ENCODE measurements around the gene RAPGEF5.

DNA sequence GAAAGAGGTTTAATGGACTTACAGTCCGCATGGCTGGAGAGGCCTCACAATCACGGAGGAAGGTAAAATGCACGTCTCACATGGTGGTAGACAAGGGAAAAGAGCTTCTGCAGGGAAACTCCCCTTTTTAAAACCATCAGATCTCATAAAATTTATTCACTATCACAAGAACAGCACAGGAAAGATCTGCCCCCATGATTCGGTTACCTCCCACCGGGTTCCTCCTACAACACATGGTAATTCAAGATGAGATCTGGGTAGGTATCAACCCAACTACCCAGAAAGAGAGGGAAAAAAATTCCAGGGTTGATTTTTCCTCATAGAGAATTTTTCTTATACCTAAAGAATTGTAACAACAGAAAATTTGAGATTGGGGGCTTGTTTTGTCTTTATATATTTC lies 13.9 kb downstream of the RAPGEF5 start:
- TF ChIP-seq, protein P1, sequence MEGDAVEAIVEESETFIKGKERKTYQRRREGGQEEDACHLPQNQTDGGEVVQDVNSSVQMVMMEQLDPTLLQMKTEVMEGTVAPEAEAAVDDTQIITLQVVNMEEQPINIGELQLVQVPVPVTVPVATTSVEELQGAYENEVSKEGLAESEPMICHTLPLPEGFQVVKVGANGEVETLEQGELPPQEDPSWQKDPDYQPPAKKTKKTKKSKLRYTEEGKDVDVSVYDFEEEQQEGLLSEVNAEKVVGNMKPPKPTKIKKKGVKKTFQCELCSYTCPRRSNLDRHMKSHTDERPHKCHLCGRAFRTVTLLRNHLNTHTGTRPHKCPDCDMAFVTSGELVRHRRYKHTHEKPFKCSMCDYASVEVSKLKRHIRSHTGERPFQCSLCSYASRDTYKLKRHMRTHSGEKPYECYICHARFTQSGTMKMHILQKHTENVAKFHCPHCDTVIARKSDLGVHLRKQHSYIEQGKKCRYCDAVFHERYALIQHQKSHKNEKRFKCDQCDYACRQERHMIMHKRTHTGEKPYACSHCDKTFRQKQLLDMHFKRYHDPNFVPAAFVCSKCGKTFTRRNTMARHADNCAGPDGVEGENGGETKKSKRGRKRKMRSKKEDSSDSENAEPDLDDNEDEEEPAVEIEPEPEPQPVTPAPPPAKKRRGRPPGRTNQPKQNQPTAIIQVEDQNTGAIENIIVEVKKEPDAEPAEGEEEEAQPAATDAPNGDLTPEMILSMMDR (IDR thresholded peaks at IDR 0.05), result no peak
- no peak for TF ChIP-seq POLR2A (IDR thresholded peaks at IDR 0.05)
